ENCODE results near the gene RNF180. TPM values are rescaled to one million over a fixed set of nuclear protein-coding genes. Genes with fewer than 3 reads are reported as not detected.

The RNF180 gene
- total RNA-seq, 2 experiments from 2014 or later, result not detected

DNA sequence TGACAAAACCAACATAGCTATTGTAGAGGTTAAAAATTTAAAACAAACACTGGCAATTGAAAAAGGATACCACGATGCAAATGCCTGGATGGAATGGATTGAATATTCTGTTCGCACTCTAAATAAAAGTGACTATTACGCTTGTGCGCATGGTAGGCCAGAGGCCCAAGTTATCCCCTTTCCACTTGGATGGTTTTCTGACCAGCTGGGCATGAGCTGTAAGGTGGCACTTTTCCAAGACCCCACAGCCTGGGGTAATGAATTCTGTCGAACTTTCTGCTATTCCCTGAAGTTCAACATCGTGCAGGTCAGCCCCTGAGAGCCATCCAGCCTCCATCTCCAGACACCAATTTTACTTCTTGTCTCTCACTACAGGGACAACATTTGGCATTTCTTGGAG is 5.4 kb upstream of the RNF180 start:
- Histone ChIP-seq H3K27ac (ENCODE audit: low read depth in 1 of 2, low read length in 2 of 2) (no peak overlapping the region), H3K4me3 (ENCODE audit: low read length) (no peak overlapping the region), H3K27me3 (ENCODE audit: control insufficient read depth in 1 of 2, insufficient read depth in 2 of 2, low read length in 2 of 2) (peaks cover 0 to 21% of the 10 kb centered on the region in 2 experiments), H3K9me3 (ENCODE audit: control insufficient read depth in 1 of 2, insufficient read depth in 1 of 2, low read length in 2 of 2) (no peaks in the 10 kb centered on the region), H3K4me1 (ENCODE audit: insufficient read depth, low read length) (no peaks in the 10 kb centered on the region), H3K36me3 (ENCODE audit: insufficient read depth, low read length) (no peaks in the 10 kb centered on the region)
- Mint-ChIP-seq H3K4me3 (no peak overlapping the region), H3K27ac (no peak overlapping the region), H3K9me3 (no peaks in the 10 kb centered on the region), H3K36me3 (ENCODE audit: low read depth) (no peaks in the 10 kb centered on the region), H3K27me3 (peaks cover 16% of the 10 kb centered on the region), H3K4me1 (ENCODE audit: low read depth) (peaks cover 2% of the 10 kb centered on the region)
- POLR2A ChIA-PET, result no interaction called here
- intact Hi-C loops (cut with DNase I, micrococcal nuclease), result no loop called here
- CTCF ChIA-PET, result no interaction called here
- TF ChIP-seq, protein P1, sequence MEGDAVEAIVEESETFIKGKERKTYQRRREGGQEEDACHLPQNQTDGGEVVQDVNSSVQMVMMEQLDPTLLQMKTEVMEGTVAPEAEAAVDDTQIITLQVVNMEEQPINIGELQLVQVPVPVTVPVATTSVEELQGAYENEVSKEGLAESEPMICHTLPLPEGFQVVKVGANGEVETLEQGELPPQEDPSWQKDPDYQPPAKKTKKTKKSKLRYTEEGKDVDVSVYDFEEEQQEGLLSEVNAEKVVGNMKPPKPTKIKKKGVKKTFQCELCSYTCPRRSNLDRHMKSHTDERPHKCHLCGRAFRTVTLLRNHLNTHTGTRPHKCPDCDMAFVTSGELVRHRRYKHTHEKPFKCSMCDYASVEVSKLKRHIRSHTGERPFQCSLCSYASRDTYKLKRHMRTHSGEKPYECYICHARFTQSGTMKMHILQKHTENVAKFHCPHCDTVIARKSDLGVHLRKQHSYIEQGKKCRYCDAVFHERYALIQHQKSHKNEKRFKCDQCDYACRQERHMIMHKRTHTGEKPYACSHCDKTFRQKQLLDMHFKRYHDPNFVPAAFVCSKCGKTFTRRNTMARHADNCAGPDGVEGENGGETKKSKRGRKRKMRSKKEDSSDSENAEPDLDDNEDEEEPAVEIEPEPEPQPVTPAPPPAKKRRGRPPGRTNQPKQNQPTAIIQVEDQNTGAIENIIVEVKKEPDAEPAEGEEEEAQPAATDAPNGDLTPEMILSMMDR (IDR thresholded peaks at IDR 0.05), result no peak
- DNase-seq (no peak), ATAC-seq (ENCODE audit: poor library complexity) (no peak)

DNA sequence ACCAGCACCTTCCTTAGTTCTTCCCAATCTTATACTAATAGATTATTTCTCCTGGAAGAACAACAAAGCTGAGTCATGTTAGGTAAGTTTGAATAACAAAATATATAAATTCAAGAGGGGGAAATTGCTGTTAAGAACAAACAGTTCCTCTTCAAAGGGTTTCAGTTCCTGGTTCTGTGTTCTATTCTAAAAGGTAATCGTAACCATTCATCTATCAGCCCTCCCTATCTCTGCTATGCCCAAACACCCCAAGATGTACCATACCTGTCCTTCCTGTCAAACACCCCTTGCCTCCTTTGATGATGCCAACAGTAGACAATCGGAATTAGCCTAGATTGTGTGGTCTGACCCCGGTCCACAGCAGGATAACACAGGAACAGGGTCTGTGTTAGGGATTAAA is 4.2 kb upstream of the RNF180 start:
- no peak for DNase-seq
- peaks cover 22% of the 10 kb centered on the region for H3K27me3 Mint-ChIP-seq
- Histone ChIP-seq H3K27ac (ENCODE audit: low read depth in 1 of 2, low read length in 2 of 2) (no peak overlapping the region), H3K27me3 (ENCODE audit: control insufficient read depth in 1 of 2, insufficient read depth in 2 of 2, low read length in 2 of 2) (peaks cover 0 to 30% of the 10 kb centered on the region in 2 experiments), H3K9me3 (ENCODE audit: control insufficient read depth in 1 of 2, insufficient read depth in 1 of 2, low read length in 2 of 2) (peaks cover 0 to 4% of the 10 kb centered on the region in 2 experiments), H3K36me3 (ENCODE audit: insufficient read depth, low read length) (no peaks in the 10 kb centered on the region), H3K4me1 (ENCODE audit: insufficient read depth, low read length) (no peaks in the 10 kb centered on the region), H3K4me3 (ENCODE audit: low read length) (no peak overlapping the region)
- peaks cover 6% of the 10 kb centered on the region for H3K4me1 Mint-ChIP-seq (ENCODE audit: low read depth)
- H3K9me3 Mint-ChIP-seq, result no peaks in the 10 kb centered on the region
- no peak overlapping the region for H3K27ac Mint-ChIP-seq
- TF ChIP-seq, protein P1 (IDR thresholded peaks at IDR 0.05), result no peak
- POLR2A ChIA-PET, result no interaction called here
- H3K4me3 Mint-ChIP-seq, result no peak overlapping the region
- intact Hi-C loops (cut with DNase I, micrococcal nuclease), result no loop called here
- CTCF ChIA-PET, result no interaction called here
- no peak for ATAC-seq (ENCODE audit: poor library complexity)
- H3K36me3 Mint-ChIP-seq (ENCODE audit: low read depth), result no peaks in the 10 kb centered on the region

DNA sequence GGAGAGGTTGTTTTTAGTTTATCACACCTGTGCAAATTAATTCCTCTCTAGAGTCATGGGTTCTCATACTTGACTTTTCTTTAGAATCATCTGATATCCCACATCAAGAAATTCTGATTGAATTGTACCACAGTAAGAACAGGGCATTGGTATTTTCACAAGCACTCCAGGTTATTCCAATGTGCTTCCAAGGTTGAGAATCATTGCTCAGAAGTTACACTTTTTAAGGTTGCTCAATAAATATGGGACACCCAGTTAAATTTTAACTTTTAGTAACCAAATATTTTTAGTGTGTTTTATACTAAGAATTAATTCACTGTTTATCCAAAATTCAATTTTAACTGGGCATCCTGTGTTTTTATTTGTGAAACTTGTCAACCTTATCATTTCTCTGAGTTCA is 2.5 kb upstream of the RNF180 start:
- Mint-ChIP-seq H3K27me3 (peaks cover 36% of the 10 kb centered on the region), H3K9me3 (no peaks in the 10 kb centered on the region), H3K36me3 (ENCODE audit: low read depth) (no peaks in the 10 kb centered on the region), H3K4me1 (ENCODE audit: low read depth) (peaks cover 9% of the 10 kb centered on the region), H3K4me3 (no peak overlapping the region), H3K27ac (no peak overlapping the region)
- intact Hi-C loops (cut with DNase I, micrococcal nuclease), result no loop called here
- H3K4me3 ChIP-seq (ENCODE audit: low read length), result no peak overlapping the region
- ATAC-seq (ENCODE audit: poor library complexity) (no peak), DNase-seq (no peak)
- ChIA-PET POLR2A (no interaction called here), CTCF (no interaction called here)
- no peaks in the 10 kb centered on the region for H3K4me1 ChIP-seq (ENCODE audit: insufficient read depth, low read length)
- H3K9me3 ChIP-seq (ENCODE audit: control insufficient read depth in 1 of 2, insufficient read depth in 1 of 2, low read length in 2 of 2), result peaks cover 0 to 4% of the 10 kb centered on the region in 2 experiments
- H3K27ac ChIP-seq (ENCODE audit: low read depth in 1 of 2, low read length in 2 of 2), result no peak overlapping the region
- no peaks in the 10 kb centered on the region for H3K36me3 ChIP-seq (ENCODE audit: insufficient read depth, low read length)
- H3K27me3 ChIP-seq (ENCODE audit: control insufficient read depth in 1 of 2, insufficient read depth in 2 of 2, low read length in 2 of 2), result peaks cover 0 to 44% of the 10 kb centered on the region in 2 experiments
- TF ChIP-seq, protein P1 (IDR thresholded peaks at IDR 0.05), result no peak

Data from CD4-positive, alpha-beta T cell (primary cell).